LNCAP (cell line): ENCODE results near the gene DHX57.

ENCODE experiments used
- TF ChIP-seq, protein P1 (sequence below): fragments of 450-650 bp; IDR thresholded peaks from 2 replicates; pipeline ENCODE4 v1.5.1; 2017; ENCODE audit warnings: mild to moderate bottlenecking

Gene DHX57

DNA sequence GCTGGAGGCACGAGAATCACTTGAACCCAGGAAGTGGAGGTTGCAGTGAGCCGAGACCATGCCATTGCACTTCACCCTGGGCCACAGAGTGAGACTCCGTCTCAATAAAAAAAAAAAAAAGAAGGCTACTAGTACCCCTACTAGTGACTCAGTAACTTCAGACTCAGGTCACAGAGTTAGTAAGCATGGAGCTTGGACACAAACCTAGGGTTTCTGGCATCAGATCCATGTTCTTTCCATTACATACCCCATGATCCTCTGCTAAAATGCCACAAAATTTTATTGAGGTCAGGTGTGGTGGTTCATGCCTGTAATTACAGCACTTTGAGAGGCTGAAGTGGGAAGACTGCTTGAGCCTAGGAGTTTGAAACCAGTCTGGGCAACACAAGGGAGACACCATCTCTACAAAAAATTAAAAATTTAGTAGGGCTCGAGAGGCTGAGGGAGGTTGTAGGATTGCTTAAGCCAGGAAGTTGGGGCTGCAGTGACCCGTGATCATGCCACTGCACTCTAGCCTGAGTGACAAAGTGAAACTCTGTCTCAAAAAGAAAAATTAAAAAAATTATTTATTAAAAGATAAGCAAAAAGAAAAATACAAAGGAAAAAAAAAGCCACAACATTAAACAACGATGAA lies 45.1 kb downstream of the DHX57 start:
- TF ChIP-seq, protein P1, sequence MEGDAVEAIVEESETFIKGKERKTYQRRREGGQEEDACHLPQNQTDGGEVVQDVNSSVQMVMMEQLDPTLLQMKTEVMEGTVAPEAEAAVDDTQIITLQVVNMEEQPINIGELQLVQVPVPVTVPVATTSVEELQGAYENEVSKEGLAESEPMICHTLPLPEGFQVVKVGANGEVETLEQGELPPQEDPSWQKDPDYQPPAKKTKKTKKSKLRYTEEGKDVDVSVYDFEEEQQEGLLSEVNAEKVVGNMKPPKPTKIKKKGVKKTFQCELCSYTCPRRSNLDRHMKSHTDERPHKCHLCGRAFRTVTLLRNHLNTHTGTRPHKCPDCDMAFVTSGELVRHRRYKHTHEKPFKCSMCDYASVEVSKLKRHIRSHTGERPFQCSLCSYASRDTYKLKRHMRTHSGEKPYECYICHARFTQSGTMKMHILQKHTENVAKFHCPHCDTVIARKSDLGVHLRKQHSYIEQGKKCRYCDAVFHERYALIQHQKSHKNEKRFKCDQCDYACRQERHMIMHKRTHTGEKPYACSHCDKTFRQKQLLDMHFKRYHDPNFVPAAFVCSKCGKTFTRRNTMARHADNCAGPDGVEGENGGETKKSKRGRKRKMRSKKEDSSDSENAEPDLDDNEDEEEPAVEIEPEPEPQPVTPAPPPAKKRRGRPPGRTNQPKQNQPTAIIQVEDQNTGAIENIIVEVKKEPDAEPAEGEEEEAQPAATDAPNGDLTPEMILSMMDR = no peak

- TF ChIP-seq, protein P1 = no peak
Observed at GRCh38 chr2:38829971-38830370, 45.8 kb downstream of the DHX57 start.

DNA sequence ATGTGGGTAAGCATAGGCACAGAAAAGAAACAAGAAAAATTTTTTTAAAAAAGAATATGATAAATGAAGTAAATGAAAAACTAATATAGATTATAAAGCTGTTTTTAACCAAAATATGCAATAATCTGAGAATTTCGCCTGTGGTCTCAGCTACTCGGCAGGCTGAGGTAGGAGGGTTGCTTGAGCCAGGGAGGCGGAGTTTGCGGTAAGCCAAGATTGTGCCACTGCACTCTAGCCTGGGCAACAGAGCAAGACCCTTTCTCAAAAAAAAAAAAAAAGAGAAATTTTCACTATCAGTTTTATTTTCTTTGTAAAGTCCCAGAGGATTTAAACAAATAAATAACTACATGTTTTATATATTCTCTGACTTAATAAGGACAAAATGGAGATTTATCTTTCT lies 47.3 kb downstream of the DHX57 start:
- TF ChIP-seq, protein P1 = no peak

DNA sequence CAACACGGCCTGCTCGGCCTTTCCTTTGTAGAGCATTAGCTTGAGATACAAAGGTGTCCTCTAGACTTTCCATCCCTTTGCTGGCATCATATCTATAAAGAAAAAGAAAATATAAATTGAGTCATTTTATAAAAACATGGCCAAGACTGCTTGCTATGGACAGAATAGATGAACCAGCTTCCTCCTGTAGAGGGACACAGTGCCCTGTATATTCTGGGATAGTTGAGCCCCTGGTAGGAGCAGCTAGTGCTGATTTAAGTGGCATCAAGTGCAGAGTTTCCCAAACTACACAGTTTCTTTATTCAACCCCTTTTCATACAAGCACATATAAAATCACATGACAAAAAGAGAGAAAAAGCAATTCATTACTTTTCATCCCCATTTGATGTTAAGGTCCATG lies 49.8 kb downstream of the DHX57 start:
- TF ChIP-seq, protein P1 = no peak

GRCh38 chr2:38824906-38825305 lies 50.8 kb downstream of the DHX57 start:
- TF ChIP-seq, protein P1 = no peak

DNA sequence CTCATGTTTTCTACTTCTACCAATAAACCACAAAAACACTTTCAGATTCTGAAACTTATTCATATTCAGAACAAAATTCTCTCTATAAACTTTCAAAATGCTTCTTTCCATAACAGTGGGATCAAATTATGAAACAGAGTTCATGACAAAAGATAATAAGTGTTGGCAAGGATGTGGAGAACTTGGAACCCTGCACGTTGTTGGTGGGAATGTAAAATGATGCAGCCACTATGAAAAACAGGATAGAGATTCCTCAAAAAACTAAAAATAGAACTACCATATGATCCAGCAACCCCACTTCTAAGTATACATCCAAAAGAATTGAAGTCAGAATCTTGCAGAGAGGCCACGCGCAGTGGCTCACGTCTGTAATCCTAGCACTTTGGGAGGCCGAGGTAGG lies 52.3 kb downstream of the DHX57 start:
- TF ChIP-seq, protein P1 = no peak

GRCh38 chr2:38818565-38818964 lies 57.2 kb downstream of the DHX57 start:
- TF ChIP-seq, protein P1 = no peak

DNA sequence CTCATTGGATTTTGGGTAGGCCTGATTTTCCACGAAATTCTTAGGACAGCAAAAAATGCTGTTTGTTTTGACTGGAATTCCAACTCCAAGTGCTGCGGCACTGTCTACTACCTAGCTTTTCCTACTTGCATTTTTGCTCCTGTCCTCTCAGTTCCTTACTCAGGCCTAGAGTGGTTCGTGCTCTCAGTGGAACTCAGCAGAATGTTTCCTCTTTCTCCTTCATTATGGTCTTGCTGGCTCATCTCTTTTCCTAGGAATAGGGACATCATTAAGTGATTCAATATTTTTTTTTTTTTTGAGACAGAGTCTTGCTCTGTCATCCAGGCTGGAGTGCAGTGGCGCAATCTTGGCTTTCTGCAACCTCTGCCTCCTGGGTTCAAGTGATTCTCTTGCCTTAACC lies 59.8 kb downstream of the DHX57 start:
- TF ChIP-seq, protein P1 = no peak
